Activated CD4-positive, alpha-beta T cell treated with anti-CD3 and anti-CD28 coated beads, Interleukin-2, amount 50 U/mL, for 1 hour (primary cell): ENCODE measurements around the gene KRT74.

Source experiments
- DNase-seq: peaks from one replicate; pipeline ENCODE4 v3.0.0-alpha.2; 2020

KRT74 gene

GRCh38 chr12:52568111-52568510, 5.5 kb downstream of the KRT74 start:
- no peak for DNase-seq

DNA sequence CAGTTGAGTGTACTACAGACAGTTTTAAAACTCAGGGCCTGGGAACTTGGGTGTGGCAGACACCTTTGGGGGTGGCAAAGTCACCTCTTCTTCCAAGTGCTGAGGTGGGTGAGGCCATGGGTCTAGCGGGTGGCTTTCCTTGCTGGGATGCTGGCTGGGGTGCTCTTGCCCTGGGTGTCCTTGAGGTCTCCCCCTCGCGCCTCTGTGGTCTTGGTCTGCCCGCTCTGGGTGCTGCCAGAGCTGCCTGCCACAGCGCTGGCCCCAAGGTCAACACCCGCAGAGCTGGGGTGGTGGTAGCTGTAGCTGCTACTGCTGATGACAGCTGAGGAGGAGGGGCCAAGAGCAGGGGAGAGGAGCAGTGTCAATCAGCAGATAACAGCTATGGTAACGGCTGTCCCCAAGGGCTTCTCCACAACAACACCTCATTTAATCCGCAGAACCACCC, 6.8 kb downstream of the KRT74 start:
- no peak for DNase-seq

DNA sequence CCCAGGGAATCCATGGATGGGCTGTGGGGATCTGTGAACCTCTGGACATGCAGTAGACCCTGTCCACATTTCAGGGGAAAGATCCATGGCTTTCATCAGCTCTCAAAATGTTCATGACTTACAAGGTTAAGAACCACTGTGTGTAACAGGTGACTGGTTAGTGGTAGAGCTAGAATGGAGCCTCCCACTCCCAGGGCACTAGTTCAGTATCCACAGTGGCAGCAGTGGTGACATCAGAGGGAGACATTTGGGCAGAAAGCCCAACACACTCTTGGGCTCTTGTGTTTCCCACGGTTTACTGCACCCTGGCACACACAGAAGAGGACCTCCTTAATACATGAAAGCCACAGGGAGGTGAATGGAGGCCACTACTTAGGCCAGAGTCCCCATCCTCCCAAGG, 9.1 kb downstream of the KRT74 start:
- DNase-seq: no peak

DNA sequence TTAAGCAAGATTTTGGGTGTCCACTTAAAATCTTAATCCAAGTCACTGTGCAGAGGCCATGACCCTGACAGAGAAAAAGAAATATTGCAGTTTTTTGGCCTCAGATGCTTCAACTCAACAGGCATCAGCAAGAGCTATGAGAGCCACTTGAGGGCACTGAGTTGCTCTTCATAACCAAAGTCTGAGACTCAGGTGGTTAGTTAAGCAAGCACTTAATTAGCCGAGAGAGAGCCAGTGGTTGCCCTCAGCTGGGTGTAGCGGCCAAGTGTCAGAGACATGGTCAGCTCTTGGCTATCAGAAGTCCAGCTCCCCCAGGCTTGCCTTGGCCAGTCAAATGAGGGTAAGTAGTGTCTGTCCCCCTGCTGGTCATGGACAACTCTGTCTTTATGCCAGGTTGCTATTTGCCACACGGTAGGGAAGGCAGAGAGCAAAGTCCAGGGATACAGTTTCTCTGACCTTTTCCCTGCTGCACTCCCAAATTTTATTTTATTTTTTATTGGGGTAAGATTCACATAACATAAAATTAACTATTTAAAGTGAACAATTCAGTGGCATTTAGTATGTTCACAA, 11.7 kb downstream of the KRT74 start:
- no peak for DNase-seq

DNA sequence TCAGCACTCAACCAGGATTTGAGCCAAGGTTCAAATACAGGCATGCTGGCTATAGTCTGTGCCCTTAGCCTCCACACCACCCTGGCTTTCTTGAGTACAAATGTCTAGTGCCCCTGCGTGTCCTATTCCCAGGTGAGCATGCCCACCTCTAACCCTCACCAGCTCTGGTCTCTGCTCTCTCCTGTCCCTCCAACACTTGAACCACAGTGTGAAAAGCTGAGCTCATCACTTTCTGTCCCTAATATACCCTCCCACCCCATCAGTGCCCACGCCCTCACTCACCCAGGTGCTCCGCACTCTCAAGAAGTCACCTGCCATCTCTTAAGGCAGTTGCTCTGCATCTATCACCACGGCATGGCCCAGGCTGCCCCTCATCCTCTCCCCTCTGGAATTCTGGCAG, 13.7 kb downstream of the KRT74 start:
- DNase-seq: no peak

DNA sequence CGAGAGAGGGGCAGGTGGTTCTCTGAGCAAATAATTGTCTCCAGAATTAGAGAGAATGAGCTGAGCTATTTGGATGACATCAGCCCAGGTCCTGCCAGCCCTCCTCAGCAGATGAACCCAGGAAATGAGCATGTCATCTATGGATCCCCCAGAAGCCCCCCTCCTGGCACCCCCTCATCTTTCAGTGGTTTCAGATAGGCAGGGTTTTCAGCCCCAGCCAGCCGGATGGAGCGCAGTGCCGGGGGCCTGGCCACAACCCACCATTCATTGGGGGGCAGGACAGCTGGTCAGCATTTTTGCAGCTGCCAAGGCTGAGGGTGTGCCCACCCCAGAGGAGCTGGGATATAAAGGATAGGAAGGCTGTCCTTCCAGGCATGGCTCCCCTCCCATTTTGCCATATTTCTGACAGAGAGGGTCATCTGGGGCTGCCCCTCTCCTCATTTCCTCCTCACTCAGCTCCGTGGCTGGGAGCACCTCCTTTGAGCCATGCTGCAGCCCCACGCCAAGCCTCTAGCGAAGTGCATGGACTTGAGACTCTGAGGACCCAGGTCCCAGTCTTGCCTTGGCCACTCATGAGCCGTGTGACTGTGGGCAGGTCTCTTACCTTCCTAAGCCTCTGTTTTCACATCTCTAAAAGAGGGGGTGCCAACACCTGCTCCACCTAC, 14.7 kb downstream of the KRT74 start:
- no peak for DNase-seq

DNA sequence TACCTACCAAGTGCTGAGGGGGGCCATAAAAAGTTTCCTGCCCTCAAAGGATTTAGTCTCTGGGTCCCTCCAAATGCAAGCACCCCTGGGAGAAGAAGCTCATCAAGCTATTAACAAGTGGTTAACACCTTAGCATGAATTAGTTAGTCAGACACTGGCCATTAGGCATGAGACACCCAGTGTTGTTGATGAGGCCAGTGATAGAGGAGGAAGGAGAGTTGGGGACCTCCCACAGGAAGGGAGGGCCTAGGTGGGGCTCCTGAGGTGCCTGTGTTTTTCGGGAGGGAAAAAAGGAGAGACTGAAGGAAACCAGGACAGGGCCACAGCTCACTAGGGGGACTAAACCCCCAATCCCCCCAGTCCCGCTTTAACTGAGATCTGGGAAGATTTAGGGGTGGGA, 16.2 kb downstream of the KRT74 start:
- no peak for DNase-seq

- DNase-seq: no peak
These were observed 18.1 kb downstream of the KRT74 start for GRCh38 chr12:52555577-52555976.

GRCh38 chr12:52552681-52553195, 20.9 kb downstream of the KRT74 start, which contains the start of gene KRT71:
Gene KRT71, minus strand, starts transcription at chr12:52553145. Its CDS starts 68 bp downstream, at chr12:52553077.
- no peak for DNase-seq

DNA sequence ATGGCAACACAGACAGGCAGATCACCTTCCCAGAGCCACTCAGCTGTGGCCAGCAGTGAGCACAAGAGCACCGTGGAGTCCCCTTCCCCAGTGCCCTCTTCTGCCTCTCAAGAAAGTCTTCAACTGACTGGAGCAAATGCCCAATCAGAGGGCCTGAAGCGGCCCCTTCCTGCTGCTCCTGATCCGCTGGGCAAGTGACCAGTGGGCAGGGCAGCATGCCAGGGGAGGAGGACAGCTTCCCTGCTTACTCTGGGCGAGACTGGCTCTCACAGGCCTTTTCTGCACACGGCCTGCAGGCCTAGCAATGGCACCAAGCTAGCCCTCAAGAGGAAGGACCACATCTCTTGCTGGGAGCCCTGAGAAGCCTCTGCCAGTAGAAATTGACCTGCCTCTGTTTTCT, 21.6 kb downstream of the KRT74 start:
- no peak for DNase-seq

DNA sequence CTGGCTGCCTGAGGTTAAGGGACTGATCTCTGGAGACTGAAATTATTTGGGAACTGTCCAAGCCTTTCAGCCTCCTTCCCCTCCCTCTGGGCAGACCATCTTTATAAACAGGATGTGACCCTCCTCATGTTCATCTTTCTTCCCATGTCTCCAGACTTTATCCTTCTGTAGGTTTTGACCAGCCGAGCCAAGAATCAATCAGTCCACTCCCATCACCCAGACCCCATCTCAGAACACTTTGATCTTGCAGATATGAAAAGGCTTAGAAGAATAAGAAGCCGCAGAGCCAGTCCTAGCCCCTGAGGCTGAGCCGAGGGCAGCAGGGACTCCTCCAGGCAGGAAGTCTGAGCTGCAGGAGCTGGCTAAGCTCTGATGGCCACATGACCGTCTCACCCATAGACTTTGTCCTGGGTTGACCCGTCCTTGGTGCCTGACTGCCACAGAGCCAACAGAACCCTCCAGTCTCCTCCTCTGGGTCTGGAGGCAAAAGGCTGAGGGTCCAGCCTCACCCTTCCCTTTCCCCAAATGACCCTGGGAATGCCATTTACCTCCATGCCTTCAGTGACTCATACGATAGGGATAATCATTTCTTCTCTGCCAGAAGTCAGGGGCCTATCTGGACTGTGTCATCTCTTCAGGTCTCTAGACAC, 22.3 kb downstream of the KRT74 start:
- DNase-seq: no peak

GRCh38 chr12:52546126-52546525, 27.5 kb downstream of the KRT74 start:
- no peak for DNase-seq

DNA sequence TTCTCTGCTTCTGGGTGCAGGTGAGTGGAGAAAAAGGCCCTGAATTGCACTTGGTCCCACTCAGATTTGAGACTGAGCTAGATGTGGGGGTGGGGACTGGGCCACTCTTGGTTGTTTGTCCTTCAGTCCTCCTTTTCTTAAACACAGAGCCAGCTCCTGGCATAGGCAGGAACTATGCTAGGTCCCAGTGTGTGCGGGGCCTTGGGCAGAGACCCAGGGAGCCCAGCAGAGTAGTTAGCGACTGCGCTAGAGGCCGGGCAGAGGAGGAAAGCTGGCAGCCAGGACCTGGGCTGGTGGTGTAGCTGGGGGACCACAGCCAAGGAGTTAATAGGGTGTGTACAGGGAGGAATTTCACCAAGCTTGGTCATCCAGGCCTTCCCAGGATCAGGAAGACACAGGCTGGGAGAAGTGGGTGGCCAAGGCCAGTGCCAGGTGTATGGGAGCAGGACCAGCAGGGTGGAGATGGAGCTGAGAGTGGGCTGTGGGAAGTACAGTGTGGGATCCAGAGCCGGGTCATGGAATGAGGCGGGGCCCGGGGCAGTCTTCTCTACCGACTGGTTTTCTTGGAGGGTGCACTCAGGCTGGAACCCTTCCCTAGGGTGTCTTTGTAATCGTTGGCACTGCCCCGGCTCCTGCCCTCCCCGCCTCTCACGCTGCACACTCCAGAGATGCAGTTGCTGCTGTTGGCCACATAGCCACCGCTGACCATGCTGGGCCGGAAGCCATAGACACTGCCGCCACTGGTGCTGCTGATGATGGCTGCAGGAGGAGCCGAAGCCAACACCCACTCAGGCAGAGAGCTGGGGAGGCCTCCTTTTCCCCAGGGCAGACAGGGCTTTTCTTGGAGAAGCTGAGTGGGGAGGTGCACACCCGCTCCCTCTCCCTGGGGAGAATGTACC, 29.4 kb downstream of the KRT74 start:
- no peak for DNase-seq

- DNase-seq: no peak
These were observed 30.8 kb downstream of the KRT74 start for GRCh38 chr12:52542785-52543318.

- DNase-seq: no peak
These were observed 31.5 kb downstream of the KRT74 start for GRCh38 chr12:52542157-52542556.

- DNase-seq: no peak
These were observed 31.9 kb downstream of the KRT74 start for GRCh38 chr12:52541709-52542108.

- no peak for DNase-seq
These were observed 33.1 kb downstream of the KRT74 start for GRCh38 chr12:52540531-52540930.

- DNase-seq: no peak
These were observed 33.8 kb downstream of the KRT74 start for GRCh38 chr12:52539821-52540173.

GRCh38 chr12:52539083-52539820, 34.4 kb downstream of the KRT74 start:
- DNase-seq: no peak

DNA sequence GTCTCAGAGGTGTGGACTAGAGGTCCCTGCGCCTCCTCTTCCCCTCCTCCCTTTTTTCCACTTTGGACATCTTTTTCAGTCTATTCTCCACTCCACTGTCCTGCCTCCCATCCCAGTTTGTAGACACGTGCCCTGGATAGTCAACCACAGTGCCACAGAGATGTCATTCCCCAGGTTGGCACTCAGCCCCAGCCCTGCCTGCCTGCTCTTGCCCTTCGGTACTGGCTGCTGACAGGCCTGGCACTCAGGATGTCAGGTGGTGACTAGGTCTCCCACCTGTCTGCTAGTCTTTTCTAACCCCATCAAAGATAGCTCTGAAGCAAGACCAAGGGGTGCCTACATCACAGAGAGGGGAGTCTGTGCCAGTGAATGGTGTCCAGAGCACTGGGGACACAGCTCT, 36.5 kb downstream of the KRT74 start:
- no peak for DNase-seq

DNA sequence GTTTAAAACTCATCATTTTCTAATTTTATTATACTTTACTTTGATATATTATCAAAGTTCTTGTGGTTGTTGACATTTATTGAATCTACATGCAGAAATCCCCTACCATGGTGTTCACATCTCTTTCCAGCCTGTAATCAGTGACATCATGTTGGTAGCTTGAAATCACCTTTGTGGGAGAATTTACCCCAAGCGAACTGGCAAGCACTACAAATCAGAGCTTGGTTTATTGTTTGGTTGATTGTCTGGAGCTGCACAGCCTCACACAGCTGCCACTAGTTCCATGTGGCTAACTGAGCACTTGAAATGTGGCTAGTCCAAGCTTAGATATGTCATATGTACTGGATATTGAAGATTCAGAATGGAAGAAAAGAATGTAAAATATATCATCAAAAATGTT, 38.1 kb downstream of the KRT74 start:
- no peak for DNase-seq

- DNase-seq: no peak
These were observed 39.2 kb downstream of the KRT74 start for GRCh38 chr12:52534482-52534881.
